Right lobe of liver (tissue), 6 donors: Measurements from ENCODE around the gene PIM2. TPM values are rescaled to one million over a fixed set of nuclear protein-coding genes. Genes with fewer than 3 reads are reported as not detected.

Experiments used
- ATAC-seq, 4 donors: fragments of 200-7000 bp; cut with Tn5 transposase; one replicate each; pipeline ENCODE4 v1.9.1; 2020; ENCODE audit warnings: mild to moderate bottlenecking in 4 of 4, moderate library complexity in 4 of 4
- DNase-seq, 3 donors: peaks; one replicate each; pipeline ENCODE4 v3.0.0-alpha.2; 2020
- H3K27ac ChIP-seq, 3 donors: fragments of 200-600 bp; one replicate each; pipeline ENCODE4 v1.8.0; 2022
- H3K27me3 ChIP-seq, 2 donors: fragments of 200-600 bp; one replicate each; pipeline ENCODE4 v1.8.0; 2022
- H3K36me3 ChIP-seq, 4 donors: fragments of 200-600 bp; sonication (generic) in 1 of 4; one replicate each; pipeline versions ENCODE4 v1.5.1 to v1.8.0; 2017 to 2022; ENCODE audit warnings: control low read depth in 1 of 4
- H3K4me1 ChIP-seq, 4 donors: fragments of 200-600 bp; sonication (generic) in 1 of 4; one replicate each; pipeline versions ENCODE4 v1.5.1 to v1.8.0; 2017 to 2022; ENCODE audit warnings: control low read depth in 1 of 4
- H3K4me3 ChIP-seq, 3 donors: fragments of 200-600 bp; one replicate each; pipeline ENCODE4 v1.8.0; 2022
- H3K9me3 ChIP-seq, 4 donors: fragments of 200-600 bp; sonication (generic) in 1 of 4; one replicate each; pipeline versions ENCODE4 v1.5.1 to v1.8.0; 2017 to 2022; ENCODE audit warnings: control low read depth in 1 of 4
- POLR2A ChIP-seq: fragments of 450-650 bp; IDR thresholded peaks from one replicate; pipeline ENCODE4 v1.6.1; 2017; ENCODE audit warnings: antibody characterized with exemption, mild to moderate bottlenecking
- WGBS: methylation state at CpG from one replicate; pipeline ENCODE4 v1.1.6; 2018; ENCODE audit warnings: low coverage, low lambda C conversion rate; ENCODE audit not compliant: insufficient coverage; ENCODE audit errors: missing lambda C conversion rate; 5-methylcytosine and 5-hydroxymethylcytosine counted together
- intact Hi-C, 2 donors: fragments of 100-400 bp; cut with DNase I; formaldehyde crosslinking; loops; one replicate each; pipeline versions ENCODE4 v1.11.2 to v1.14.1; 2022
- total RNA-seq, 6 experiments: library from RNA; depleted of rRNA in 2 of 6; stranded (reverse); fragments of >200 nt in 2 of 6; fragmentation: NEBNext Ultra II Directional in 3 of 6; extraction: Animal tissue kit (Norgen Biotek cat#: 25700) in 3 of 6; gene quantifications; one replicate each; pipeline versions ENCODE4 v1.1.0 to v1.2.4, GENCODE V29; 2016 to 2023
- TF ChIP-seq, protein P1 (sequence below), 4 donors: fragments of 200-600 bp in 3 of 4; fragments of 450-650 bp in 1 of 4; IDR thresholded peaks; one replicate each; pipeline versions ENCODE4 v1.5.1 to v1.8.0; 2016 to 2022; ENCODE audit warnings: antibody characterized with exemption in 4 of 4, mild to moderate bottlenecking in 2 of 4
- donor health status: DM: no; HTN: yes; CAD: no.
- donor health status: DM: no; HTN: no; CAD: no.
- donor health status: DM: no; HTN: no; CAD: no.
- donor health status: DM: no; HTN: yes; CAD: no.
- donor health status: DM: no; HTN: yes; CAD: no.

Gene PIM2
- total RNA-seq, 6 experiments from 2014 or later = 1.7 to 8.8 (median 6.8) TPM

DNA sequence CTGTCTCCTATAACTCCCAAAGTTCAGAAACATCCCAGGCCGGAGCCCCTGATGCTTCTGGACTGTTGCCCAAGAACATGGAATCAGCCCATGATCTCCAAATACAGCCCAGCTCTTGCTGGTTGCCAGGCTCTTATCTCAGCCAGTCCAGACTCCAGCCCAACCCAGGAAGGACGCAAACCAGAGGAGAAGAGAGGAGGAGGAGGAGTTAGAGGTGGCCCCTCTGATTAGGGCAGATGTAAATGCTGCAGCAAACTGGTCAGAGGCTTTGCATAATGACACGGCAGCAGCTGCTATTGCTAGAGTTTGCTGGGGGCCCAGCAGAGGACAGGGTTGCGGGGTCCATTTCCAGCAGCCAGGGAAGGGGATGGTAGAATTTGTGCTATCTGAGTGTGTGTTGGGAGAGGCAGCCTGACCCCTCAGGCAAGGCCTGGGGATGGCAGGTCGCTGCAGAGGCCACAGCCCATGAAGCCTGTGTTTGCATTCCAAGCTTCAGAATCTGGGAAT lies 42.8 kb upstream of the PIM2 start:
- Histone ChIP-seq H3K27me3 (no peaks in the 10 kb centered on the region), H3K4me3 (no peak overlapping the region), H3K27ac (no peak overlapping the region), H3K36me3 (no peaks in the 10 kb centered on the region), H3K9me3 (no peaks in the 10 kb centered on the region), H3K4me1 (peaks cover 0 to under 1% (median 0%) of the 10 kb centered on the region in 4 donors)
- WGBS = 67% methylated on average over 1 of the region's 5 CpGs
- TF ChIP-seq, protein P1, sequence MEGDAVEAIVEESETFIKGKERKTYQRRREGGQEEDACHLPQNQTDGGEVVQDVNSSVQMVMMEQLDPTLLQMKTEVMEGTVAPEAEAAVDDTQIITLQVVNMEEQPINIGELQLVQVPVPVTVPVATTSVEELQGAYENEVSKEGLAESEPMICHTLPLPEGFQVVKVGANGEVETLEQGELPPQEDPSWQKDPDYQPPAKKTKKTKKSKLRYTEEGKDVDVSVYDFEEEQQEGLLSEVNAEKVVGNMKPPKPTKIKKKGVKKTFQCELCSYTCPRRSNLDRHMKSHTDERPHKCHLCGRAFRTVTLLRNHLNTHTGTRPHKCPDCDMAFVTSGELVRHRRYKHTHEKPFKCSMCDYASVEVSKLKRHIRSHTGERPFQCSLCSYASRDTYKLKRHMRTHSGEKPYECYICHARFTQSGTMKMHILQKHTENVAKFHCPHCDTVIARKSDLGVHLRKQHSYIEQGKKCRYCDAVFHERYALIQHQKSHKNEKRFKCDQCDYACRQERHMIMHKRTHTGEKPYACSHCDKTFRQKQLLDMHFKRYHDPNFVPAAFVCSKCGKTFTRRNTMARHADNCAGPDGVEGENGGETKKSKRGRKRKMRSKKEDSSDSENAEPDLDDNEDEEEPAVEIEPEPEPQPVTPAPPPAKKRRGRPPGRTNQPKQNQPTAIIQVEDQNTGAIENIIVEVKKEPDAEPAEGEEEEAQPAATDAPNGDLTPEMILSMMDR (IDR thresholded peaks at IDR 0.05) = no peak
- no peak for TF ChIP-seq POLR2A
- DNase-seq (peak in 1 of 3 donors; percentile 27), ATAC-seq (no peak)
- intact Hi-C loops = no loop called here

DNA sequence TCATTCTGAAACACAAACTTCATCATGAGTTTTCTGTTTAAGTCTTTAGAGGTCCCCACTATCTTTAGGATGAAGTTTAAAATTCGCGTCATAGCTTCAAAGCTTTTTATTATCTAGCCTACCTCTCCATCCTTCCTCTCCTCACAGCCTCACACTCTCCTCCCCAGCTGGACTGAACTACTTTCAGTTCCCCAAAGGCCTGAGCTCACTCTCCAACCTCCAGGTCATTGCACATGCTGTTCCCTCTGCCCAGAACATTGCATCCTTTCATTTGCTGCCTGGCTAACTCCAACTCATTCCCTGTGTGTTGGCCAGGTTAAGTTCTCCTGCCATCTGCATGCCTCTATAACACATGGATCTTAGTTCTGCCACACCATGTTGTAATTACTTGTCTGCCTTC lies 41.5 kb upstream of the PIM2 start:
- Histone ChIP-seq H3K4me1 (peaks cover 0 to 6% (median 0%) of the 10 kb centered on the region in 4 donors), H3K9me3 (no peaks in the 10 kb centered on the region), H3K36me3 (peaks cover 0 to 5% (median 0%) of the 10 kb centered on the region in 4 donors), H3K27me3 (no peaks in the 10 kb centered on the region), H3K27ac (no peak overlapping the region), H3K4me3 (no peak overlapping the region)
- WGBS = 80% methylated on average over 2 of the region's 2 CpGs
- peak in 1 of 3 donors; percentile 6 for DNase-seq
- no peak for ATAC-seq
- TF ChIP-seq POLR2A = no peak
- TF ChIP-seq, protein P1 (IDR thresholded peaks at IDR 0.05) = no peak
- intact Hi-C loops = no loop called here

DNA sequence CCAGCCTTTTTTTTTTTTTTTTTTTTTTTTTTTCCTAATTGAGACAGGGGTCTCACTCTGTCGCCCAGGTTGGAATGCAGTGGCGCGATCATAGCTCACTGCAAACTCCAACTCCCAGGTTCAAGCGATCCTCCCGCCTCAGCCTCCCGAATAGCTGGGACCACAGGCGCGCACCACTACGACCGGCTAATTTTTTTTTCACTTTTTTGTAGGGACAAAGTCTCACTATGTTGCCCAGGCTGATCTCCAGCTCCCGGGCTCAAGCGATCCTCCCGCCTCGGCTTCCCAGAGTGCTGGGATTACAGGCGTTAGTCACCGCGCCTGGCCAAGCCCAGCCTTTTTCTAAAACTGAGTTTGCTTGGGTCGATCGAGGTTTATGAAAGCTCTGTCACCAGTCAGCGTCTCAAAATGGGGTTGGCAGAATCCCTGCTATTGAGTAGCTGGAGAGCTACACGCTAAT lies 39.8 kb upstream of the PIM2 start:
- H3K4me1 ChIP-seq = peaks cover 0 to 6% (median 0%) of the 10 kb centered on the region in 4 donors
- peak overlapping the region; percentile 61 to 95 (median 78) for H3K27ac ChIP-seq
- 60% methylated on average over 21 of the region's 21 CpGs for WGBS
- DNase-seq (peak in 1 of 3 donors; percentile 37), ATAC-seq (peak; percentile 1 to 45 (median 12))
- no peak for TF ChIP-seq POLR2A
- TF ChIP-seq, protein P1 (IDR thresholded peaks at IDR 0.05) = no peak
- H3K27me3 ChIP-seq = no peaks in the 10 kb centered on the region
- H3K4me3 ChIP-seq = peak overlapping the region; percentile 24 to 70 (median 39)
- H3K36me3 ChIP-seq = peaks cover 0 to 5% (median 0%) of the 10 kb centered on the region in 4 donors
- intact Hi-C loops = loop anchor here in 1 of 2 donors (10.0 kb wide), 1 partner anchor 54 kb away; no protein-coding TSS in a partner anchor
- no peaks in the 10 kb centered on the region for H3K9me3 ChIP-seq

DNA sequence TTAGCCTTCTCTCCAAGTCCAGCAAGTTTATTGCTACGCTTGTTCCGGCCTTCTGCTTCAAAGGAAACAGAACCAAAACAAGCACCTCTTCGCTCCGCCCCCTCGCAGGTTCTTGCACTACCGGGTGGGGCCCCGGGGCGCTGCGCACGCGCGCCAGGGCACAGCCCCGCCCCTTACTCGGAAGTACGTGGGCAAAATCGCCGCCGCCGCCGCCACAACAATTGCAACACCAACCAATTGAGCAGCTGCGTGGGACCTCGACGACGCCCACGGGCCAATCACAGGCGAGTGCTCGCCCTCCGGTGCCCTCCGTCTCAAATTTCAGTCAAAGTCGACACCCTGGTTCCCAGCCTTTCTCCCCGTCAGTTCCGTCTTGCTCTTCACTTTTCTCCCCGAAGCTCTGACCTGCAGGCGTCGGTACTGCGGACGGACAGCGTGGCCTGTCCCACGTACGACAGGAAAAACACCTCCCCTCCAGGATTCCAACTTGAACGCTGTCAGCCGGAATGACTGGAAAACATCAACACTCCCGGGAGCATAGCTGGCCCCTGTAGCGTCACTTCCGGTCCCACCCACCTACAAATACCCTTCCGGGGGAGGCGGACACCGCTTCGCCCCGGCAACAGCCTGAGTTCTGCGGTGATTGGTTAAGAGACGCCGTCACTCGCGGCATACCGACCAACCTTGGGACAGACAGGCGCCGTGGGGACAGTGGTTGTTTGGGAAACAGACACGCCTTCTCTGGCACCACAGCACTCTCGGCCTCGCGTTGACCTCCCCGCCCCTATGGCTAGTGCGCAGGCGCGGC lies 39.2 kb upstream of the PIM2 start:
- peak overlapping the region; percentile 90 to 95 (median 92) for H3K27ac ChIP-seq
- 50% methylated on average over 14 of the region's 66 CpGs for WGBS
- H3K27me3 ChIP-seq = no peaks in the 10 kb centered on the region
- peak; percentile 90 to 93 (median 92) for ATAC-seq
- H3K36me3 ChIP-seq = peaks cover 0 to 5% (median 0%) of the 10 kb centered on the region in 4 donors
- peak; percentile 94 to 98 (median 97) for DNase-seq
- peak overlapping the region; percentile 47 to 70 (median 63) for H3K4me3 ChIP-seq
- intact Hi-C loops = loop anchor here in 1 of 2 donors (10.0 kb wide), 1 partner anchor 53 kb away; no protein-coding TSS in a partner anchor
- no peaks in the 10 kb centered on the region for H3K9me3 ChIP-seq
- peaks cover 0 to 6% (median 0%) of the 10 kb centered on the region in 4 donors for H3K4me1 ChIP-seq
- TF ChIP-seq, protein P1 (IDR thresholded peaks at IDR 0.05) = no peak
- peak; percentile 59 for TF ChIP-seq POLR2A
